ENCODE data around the gene DCLK2. TPM values are rescaled to one million over a fixed set of nuclear protein-coding genes. Genes with fewer than 3 reads are reported as not detected.

DCLK2 gene
- total and polyA plus RNA-seq, 2 of the 13 experiments (the other 11 are each of a cell fraction or from before 2014, with no cell fraction given): not detected

DNA sequence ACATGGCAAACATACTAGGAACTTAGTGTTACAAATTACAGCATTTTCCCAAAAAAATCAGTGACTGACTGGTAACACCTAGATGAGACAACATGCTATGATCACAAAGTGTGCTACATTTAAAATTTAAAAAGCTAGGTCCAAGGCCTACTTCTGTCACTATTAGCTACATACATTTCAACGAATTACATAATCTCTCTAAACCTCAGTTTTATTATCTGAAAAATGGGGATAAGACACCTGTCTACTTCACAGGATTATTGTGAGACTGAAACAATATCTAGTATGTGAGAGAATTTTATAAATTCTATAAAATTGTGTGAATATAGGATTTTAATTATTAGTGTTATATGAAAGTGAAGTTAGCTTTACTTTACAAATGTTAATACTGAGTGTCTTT, 228.5 kb downstream of the DCLK2 start:
- no peaks in the 10 kb centered on the region for H4K20me1 ChIP-seq (ENCODE audit: insufficient read depth, low read length)
- no TSS peak for BruUV-seq (replicated peaks)
- no peaks in the 10 kb centered on the region for H3K79me2 ChIP-seq (ENCODE audit: insufficient read depth, low read length)
- POLR2A ChIA-PET: no interaction called here
- CTCF ChIA-PET (ENCODE audit: low intra/inter-chr PET ratio, low total read pairs): no interaction called here
- in situ Hi-C loops (cut with HindIII; ENCODE audit: extremely low pct_ligation_motif_present, low pct_unique_long_range_greater_than_20kb) (no loop called here), intact Hi-C loops (cut with micrococcal nuclease; ENCODE audit: unreplicated experiment) (no loop called here)
- TF ChIP-seq ZNF563 (CRISPR knock-in tag; IDR thresholded peaks at IDR 0.05) (no peak), ZNF629 (CRISPR knock-in tag; conservative IDR thresholded peaks at IDR 0.05) (peak; percentile 58), ZNF879 (CRISPR knock-in tag; IDR thresholded peaks at IDR 0.05) (no peak)
- TF ChIP-seq, protein P1, sequence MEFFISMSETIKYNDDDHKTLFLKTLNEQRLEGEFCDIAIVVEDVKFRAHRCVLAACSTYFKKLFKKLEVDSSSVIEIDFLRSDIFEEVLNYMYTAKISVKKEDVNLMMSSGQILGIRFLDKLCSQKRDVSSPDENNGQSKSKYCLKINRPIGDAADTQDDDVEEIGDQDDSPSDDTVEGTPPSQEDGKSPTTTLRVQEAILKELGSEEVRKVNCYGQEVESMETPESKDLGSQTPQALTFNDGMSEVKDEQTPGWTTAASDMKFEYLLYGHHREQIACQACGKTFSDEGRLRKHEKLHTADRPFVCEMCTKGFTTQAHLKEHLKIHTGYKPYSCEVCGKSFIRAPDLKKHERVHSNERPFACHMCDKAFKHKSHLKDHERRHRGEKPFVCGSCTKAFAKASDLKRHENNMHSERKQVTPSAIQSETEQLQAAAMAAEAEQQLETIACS (CRISPR knock-in tag; IDR thresholded peaks at IDR 0.05): no peak
- H3K27ac ChIP-seq (ENCODE audit: extremely low read length, insufficient read depth, low read length): no peak overlapping the region
- no peaks in the 10 kb centered on the region; a peak in 1 of 5 replicates for H3K27me3 ChIP-seq (ENCODE audit: control insufficient read depth in 1 of 2, insufficient read depth in 2 of 2, low read length in 2 of 2)
- no peak for DNase-seq (ENCODE audit: low spot score)
- H3K36me3 ChIP-seq (replicated peaks in 1 of 2; ENCODE audit: control insufficient read depth in 1 of 2, insufficient read depth in 2 of 2, low read length in 2 of 2): no peaks in the 10 kb centered on the region; a peak in 1 of 5 replicates
- H3K4me3 ChIP-seq (replicated peaks in 1 of 3; ENCODE audit: insufficient read depth in 1 of 3, low read depth in 2 of 3, low read length in 3 of 3): no peak overlapping the region
- H3K4me2 ChIP-seq (ENCODE audit: low read depth, low read length): no peak overlapping the region
- no peaks in the 10 kb centered on the region for H3K9me3 ChIP-seq (ENCODE audit: low read length)
- no peak for FAIRE-seq
- H2AFZ ChIP-seq (ENCODE audit: low read length): no peak overlapping the region
- ATAC-seq: no peak
- no peak overlapping the region for H3K9ac ChIP-seq (ENCODE audit: insufficient read depth, low read depth, low read length)
- WGBS (ENCODE audit: low lambda C conversion rate): 80% methylated on average over 1 of the region's 1 CpG
- no peaks in the 10 kb centered on the region for H3K4me1 ChIP-seq (ENCODE audit: insufficient read depth, low read length)

Small RNA genes within 50 kb of the gene (small RNA-seq; reads per million reads assigned to genes)
- 0 reads per million in 3 experiments for gene RNU7-194P (ENCODE audit: insufficient read depth in 2 of 3, insufficient read length in 3 of 3, low read depth in 2 of 3, low replicate concordance in 1 of 3)
